ENCODE data around the gene LSM5. TPM values are rescaled to one million over a fixed set of nuclear protein-coding genes. Genes with fewer than 3 reads are reported as not detected.

The LSM5 gene
- total and polyA plus RNA-seq, 2 of the 4 experiments (the other 2 are of a cell fraction) = 5.0 to 26.5 TPM

DNA sequence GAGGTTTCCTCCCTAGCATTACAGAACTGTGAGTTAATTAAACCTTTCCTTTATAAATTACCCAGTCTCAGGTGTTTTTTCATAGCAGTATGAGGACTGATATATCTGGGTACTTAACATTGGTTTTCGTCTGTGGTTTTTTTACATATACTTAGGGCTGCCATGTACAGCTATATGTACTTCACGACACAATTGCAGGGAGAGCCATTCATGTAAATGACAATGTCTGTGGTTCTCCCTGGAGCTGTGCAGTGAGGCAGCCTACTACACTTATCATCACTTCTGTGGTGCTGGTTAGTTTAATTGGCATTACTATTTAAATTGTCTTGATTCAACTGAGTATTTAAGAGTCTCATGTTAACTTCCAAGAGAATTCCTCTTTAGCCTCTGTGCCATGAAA is 45.8 kb upstream of the LSM5 start:
- H3K4me1 ChIP-seq (ENCODE audit: control insufficient read depth, insufficient read depth, low read length) = peaks cover 5% of the 10 kb centered on the region
- POLR2A ChIA-PET (ENCODE audit: unreplicated experiment) = no interaction called here
- H3K36me3 ChIP-seq (ENCODE audit: control insufficient read depth, insufficient read depth, low read length) = peaks cover 2% of the 10 kb centered on the region; the same call in 1 of the 2 replicates
- intact Hi-C loops (cut with micrococcal nuclease) = no loop called here
- H3K27ac ChIP-seq (ENCODE audit: insufficient read depth, low read length) = no peak overlapping the region
- no peak overlapping the region for H2BK20ac ChIP-seq (ENCODE audit: low read depth, low read length)
- H3K23ac ChIP-seq (ENCODE audit: low read depth, low read length) = no peak overlapping the region
- CTCF ChIA-PET = no interaction called here
- no CpG with 5 or more reads among the region's 2 CpGs for WGBS, 2 experiments (ENCODE audit: extremely low coverage in 2 of 2, insufficient read length in 1 of 2)
- peaks cover 15% of the 10 kb centered on the region for H3K9me1 ChIP-seq (ENCODE audit: insufficient read depth, low read length)
- H2BK5ac ChIP-seq (ENCODE audit: low read depth, low read length, poor library complexity, severe bottlenecking) = no peak overlapping the region
- ATAC-seq (ENCODE audit: low read depth) = no peak
- no peak for TF ChIP-seq RAD21 (IDR thresholded peaks at IDR 0.05; ENCODE audit: low read length)
- no peak for TF ChIP-seq MXI1 (IDR thresholded peaks at IDR 0.05; ENCODE audit: borderline replicate concordance, low read depth, low read length)
- TF ChIP-seq CEBPB (IDR thresholded peaks at IDR 0.05; ENCODE audit: low read depth, low read length) = no peak
- TF ChIP-seq NFE2L2 (IDR thresholded peaks at IDR 0.05; ENCODE audit: low read depth, low read length) = no peak
- TF ChIP-seq BHLHE40 (IDR thresholded peaks at IDR 0.05; ENCODE audit: low read depth, low read length) = no peak
- TF ChIP-seq RCOR1 (IDR thresholded peaks at IDR 0.05; ENCODE audit: insufficient replicate concordance, low read length) = no peak
- no peak for TF ChIP-seq CHD1 (IDR thresholded peaks at IDR 0.05; ENCODE audit: low read depth, low read length)
- TF ChIP-seq MAFK (IDR thresholded peaks at IDR 0.05; ENCODE audit: low read depth, low read length) = no peak
- no peak for TF ChIP-seq POLR2A (IDR thresholded peaks at IDR 0.05; ENCODE audit: low read depth, low read length)
- TF ChIP-seq FOS (IDR thresholded peaks at IDR 0.05; ENCODE audit: low read depth, low read length) = no peak
- TF ChIP-seq CTCF (conservative IDR thresholded peaks at IDR 0.05; ENCODE audit: low read depth, low read length) = no peak
- TF ChIP-seq USF2 (IDR thresholded peaks at IDR 0.05; ENCODE audit: low read depth, low read length) = no peak
- TF ChIP-seq, protein P1, sequence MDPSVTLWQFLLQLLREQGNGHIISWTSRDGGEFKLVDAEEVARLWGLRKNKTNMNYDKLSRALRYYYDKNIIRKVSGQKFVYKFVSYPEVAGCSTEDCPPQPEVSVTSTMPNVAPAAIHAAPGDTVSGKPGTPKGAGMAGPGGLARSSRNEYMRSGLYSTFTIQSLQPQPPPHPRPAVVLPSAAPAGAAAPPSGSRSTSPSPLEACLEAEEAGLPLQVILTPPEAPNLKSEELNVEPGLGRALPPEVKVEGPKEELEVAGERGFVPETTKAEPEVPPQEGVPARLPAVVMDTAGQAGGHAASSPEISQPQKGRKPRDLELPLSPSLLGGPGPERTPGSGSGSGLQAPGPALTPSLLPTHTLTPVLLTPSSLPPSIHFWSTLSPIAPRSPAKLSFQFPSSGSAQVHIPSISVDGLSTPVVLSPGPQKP (IDR thresholded peaks at IDR 0.05; ENCODE audit: borderline replicate concordance, low read depth, low read length) = no peak
- TF ChIP-seq MAZ (IDR thresholded peaks at IDR 0.05; ENCODE audit: borderline replicate concordance, low read depth, low read length) = no peak
- TF ChIP-seq SMC3 (IDR thresholded peaks at IDR 0.05; ENCODE audit: low read depth, low read length) = no peak
- dilution Hi-C loops (cut with HindIII; ENCODE audit: low sequenced_read_pairs, unreplicated experiment) = no loop called here
- H3K4ac ChIP-seq (ENCODE audit: low read depth, low read length) = no peak overlapping the region
- no peak overlapping the region for H3K18ac ChIP-seq (ENCODE audit: low read depth, low read length)
- H3K27me3 ChIP-seq (ENCODE audit: control insufficient read depth, insufficient read depth, low read length) = no peaks in the 10 kb centered on the region
- no peak overlapping the region for H3K14ac ChIP-seq (replicated peaks; ENCODE audit: low read depth, low read length)
- no peak overlapping the region for H4K5ac ChIP-seq (ENCODE audit: low read depth, low read length)
- no peak overlapping the region for H2AFZ ChIP-seq (replicated peaks; ENCODE audit: low read length, poor library complexity)
- H4K8ac ChIP-seq (ENCODE audit: low read depth in 2 of 2, low read length in 2 of 2) = no peak overlapping the region
- no TSS peak for BruUV-seq (replicated peaks)
- no peak overlapping the region for H2BK15ac ChIP-seq (ENCODE audit: low read depth, low read length)
- in situ Hi-C loops (cut with MboI; ENCODE audit: low sequenced_read_pairs) = no loop called here
- H2BK120ac ChIP-seq (ENCODE audit: low read depth, low read length) = no peak overlapping the region
- H3K4me2 ChIP-seq (ENCODE audit: low read depth, low read length) = no peak overlapping the region
- H3K4me3 ChIP-seq (ENCODE audit: insufficient read depth, low read depth, low read length) = no peak overlapping the region
- H3K9me3 ChIP-seq (ENCODE audit: control insufficient read depth, insufficient read depth, low read length) = no peaks in the 10 kb centered on the region
- no peak for DNase-seq
- H4K91ac ChIP-seq (ENCODE audit: insufficient read depth, low read depth, low read length) = no peak overlapping the region
- no peak overlapping the region for H2AK9ac ChIP-seq (replicated peaks; ENCODE audit: low read depth, low read length, poor library complexity)
- no peak overlapping the region for H3K9ac ChIP-seq (ENCODE audit: low read depth, low read length)
- H2AK5ac ChIP-seq (ENCODE audit: low read depth, low read length) = peak overlapping the region; percentile 60; the same call in 1 of the 2 replicates
- H3K79me1 ChIP-seq (ENCODE audit: low read depth in 1 of 2, low read length in 2 of 2) = peaks cover 34 to 74% of the 10 kb centered on the region in 2 experiments
- H4K20me1 ChIP-seq (ENCODE audit: insufficient read depth, low read length) = peaks cover 31% of the 10 kb centered on the region; the same call in 1 of the 2 replicates
- H3K56ac ChIP-seq (ENCODE audit: extremely low read depth, insufficient read depth, low read length) = no peak overlapping the region
